HG03460 (cell line): ENCODE data around the gene C2CD3.
A peak's percentile ranks its signal among the peaks of the same experiment; 100 is the strongest.
"Not testable (repeated sequence)": the region's sequence is repeated elsewhere in the genome, so short reads cannot be mapped to it uniquely, and the experiment has no call there.

Experiments used
- ATAC-seq: cut with Tn5 transposase; IDR thresholded peaks from one replicate; pipeline ENCODE4 v1.9.1; 2021; ENCODE audit not compliant: unreplicated experiment

C2CD3 gene

DNA sequence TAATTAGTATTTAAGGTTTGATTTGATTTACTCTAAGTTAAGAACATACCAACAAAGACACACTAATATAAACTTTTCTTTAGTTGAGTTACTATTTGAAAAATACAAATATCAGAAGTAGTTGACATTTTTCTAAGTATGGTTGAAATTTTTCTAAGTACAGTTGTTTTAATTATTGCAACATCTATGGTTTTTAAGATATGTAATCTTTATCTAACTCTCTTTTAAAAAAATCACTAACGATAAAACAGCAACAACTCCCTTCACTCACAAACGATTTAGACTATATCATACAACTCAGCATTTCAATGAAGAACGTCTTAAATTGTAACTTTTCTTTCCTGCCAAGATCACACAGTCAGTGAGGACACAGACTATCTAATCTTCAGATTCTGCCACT is 2.0 kb downstream of the C2CD3 start:
- ATAC-seq, result no peak

DNA sequence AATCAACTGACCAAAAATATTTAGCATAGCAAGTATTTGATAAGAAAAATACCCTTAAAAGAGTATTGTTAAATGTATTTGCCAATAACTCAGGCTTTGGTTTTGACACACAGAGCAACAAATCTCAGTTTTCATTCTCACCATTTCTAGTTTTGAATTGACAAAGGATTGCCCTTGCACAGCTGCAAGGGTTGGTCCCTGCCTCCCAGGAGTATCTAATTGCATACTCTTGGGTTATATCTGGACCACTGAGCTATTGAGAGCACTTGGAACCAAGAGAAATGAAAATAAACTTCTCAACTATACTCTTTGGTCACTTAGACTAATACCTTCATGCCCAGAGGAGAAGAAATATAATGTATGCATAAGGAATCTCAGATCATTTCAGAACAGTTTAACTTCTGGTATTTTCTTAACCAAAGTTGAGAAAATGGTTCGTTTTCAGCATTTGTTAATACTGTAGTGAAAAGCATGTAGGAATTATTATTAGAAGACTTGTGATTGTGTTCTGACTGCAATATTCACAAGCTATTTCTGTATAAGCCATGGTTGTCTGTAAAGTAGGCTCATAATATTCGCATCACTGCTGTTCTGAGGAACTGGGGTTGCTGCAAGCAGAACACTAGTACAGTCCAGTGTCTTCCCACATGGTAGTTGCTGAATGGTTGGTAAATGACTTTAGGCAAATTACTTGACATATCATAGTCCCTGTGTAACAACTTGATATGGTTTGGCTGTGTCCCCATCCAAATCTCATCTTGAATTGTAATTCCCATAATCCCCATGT is 7.9 kb downstream of the C2CD3 start:
- ATAC-seq, result peak; percentile 54

DNA sequence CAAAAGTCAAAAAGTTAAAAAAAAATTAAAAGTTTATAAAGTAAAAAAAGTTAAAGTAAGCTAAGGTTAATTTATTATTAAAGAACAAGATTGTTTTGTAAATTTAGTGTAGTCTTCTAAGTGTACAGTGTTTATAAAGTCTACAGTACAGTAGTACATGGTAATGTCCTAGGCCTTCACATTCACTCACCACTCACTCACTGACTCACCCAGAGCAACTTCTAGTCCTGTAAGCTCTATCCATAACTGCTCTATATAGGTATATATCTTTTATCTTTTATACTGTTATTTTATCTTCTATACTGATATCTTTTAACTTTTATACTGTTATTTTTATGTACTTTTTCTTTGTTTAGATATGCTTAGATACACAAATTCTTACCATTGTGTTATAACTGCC is 11.2 kb downstream of the C2CD3 start:
- no peak for ATAC-seq

DNA sequence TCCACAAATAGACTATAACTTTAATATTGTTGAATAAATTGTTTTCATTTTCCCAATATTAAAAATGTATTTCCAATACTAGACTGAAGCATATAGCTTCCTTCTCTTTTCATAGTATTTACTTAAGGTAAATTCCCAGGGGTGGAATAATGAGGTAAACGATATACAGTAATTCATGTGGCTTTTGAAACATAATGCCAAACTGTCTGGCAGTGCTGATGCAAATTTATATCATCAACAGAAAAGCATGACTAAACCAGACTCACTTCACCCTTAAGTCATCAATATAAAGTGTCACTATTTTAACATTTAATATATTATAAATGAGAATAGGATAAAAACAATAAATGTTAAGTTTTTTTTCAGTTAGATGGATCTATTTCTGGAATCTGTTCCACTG is 13.6 kb downstream of the C2CD3 start:
- no peak for ATAC-seq

DNA sequence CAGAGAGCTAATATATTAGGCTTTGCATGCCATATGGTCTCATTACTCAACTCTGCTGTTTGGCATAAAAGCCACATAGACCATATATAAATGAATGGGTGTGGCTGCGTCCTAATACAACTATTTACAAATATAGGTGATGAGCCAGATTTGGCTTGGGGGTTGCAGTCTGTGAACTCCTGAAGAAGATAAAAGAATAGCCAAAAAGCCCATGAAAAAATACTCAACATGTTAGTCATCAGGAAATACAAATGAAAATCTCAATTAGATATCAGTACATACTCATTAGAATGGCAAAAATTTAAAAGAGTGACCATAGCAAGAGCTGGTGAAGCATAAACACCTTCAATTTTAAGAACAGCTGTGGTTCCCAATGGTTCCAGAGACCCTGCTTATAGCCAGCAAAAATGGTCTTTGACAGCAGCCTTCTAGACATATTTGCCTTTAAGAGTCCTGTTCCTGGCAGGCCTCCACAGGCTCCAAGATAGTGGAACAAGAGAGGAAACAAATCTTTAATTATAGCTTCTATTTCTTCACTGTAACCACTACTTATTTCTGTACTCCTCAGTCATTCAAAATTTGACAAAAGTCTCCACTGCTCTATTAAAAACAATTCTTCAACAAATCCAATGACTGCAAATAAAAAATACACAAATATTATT is 16.1 kb downstream of the C2CD3 start:
- ATAC-seq, result no peak

DNA sequence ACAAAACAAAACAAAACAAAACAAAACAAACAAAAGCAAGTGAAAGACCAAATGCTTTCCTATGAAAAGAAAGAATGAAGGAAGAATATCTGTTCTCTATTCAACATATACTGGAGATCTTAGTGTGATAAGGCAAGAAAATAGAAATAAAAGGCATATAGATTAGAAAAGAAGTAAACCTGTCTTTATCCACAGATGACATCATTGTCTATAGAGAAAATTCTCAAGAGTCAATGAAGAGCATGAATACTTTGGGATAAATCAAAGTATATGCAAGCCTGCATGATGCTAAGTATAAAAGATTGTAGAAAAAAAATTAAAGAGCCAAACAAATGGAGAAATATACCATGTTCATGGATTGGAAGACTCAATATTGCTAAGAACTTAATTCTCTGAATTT is 17.6 kb downstream of the C2CD3 start:
- ATAC-seq, result no peak

DNA sequence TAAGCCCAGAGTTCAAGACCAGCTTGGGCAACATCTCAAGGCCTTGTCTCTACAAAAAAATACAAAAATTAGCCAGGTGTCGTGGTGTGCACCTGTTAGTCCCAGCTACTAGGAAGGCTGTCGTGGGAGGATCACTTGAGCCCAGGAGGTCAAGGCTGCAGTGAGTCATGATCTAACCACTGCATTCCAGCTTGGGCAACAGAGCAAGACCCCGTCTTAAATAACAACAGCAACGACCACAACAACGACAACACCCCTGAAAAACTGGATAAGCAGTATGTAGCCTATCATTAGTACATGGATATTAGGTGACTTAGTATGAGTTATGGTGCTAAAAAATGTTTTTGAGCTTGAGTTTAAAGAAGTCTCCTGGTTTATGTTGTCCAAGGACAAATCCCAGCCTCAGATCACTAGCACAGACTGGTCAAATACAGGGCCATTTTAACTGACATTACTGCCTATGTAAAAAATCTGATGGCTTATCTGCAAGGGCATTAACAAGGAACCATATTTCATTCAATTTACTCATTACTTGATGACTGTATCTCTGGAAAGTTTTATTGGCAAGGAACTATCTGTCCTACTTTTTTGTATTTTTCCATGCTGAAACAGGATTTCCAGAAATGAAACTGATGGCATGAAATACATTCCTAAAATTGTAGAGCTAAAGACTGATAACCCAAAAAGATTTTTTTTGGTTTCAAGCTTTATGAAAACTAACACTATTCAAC is 23.4 kb downstream of the C2CD3 start:
- no peak for ATAC-seq

DNA sequence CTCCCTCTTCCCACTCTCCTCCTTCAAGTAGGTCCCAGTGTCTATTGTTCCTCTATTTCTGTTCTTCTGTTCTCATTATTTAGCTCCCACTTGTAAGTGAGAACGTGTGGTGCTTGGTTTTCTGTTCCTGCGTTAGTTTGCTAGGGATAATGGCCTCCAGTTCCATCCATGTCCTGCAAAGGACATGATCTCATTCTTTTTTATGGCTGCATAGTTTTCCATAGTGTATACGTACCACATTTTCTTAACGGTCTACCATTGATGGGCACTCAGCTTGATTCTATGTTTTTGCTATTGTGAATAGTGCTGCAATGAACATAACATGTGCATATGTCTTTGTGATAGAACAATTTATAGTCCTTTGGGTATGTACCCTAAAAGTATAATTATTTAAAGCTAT is 26.2 kb downstream of the C2CD3 start:
- no peak for ATAC-seq

DNA sequence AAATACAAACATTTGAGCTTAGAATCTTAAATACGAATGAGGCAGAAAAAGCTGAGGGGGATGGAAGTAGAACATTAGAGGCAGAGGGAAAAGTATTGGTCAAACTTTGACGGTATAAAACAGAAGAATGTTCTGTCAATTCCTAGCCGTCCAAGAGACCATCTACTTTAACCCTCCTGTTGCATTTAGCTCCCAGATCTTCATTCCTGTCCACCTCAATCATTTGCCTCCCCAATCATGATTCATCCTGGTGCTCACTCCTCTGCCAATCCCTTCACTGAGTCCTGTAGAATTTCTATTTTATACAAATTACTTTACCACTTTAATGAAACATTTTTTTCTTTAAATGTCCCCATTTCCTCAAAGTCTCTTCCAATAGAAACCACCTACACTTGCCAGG is 28.2 kb downstream of the C2CD3 start:
- no peak for ATAC-seq

DNA sequence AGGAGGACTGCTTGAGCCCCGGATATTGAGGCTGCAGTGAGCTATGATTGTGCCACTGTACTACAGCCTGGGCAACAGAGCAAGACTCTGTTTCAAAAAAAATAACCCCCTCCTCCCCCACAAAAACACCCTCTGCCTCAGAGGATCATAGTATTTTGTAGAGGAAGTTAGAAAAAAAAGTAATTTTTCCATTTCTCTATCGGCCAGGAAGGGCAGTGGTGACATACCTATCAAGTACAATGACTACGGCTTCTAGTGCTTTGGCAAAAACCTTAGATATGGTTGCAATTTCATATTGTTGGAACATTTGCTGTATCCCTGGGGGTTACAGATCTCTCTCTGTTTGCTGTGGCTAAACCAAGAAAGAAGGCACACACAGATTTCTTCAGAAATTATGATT is 28.9 kb downstream of the C2CD3 start:
- no peak for ATAC-seq

DNA sequence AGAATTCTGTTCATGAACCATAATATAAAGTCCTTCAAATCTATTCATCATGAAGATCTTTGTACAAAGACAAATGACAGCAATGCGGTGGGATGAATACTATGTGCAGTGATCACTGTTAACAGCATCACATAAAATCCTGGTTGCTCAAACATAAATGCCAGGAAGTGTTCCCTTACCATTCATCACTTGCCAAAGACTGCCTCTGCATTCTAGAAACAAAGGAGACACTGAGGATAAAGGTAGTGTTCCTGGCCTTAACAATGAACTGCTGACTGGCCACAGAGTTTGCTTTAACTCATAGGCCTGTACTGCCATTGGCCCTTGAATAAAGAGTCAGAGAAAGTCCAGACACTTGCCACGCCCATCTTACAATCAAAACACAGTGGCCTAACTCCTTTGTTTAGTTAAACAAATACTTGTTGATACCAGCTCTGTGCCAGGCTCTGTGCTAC is 29.5 kb downstream of the C2CD3 start:
- no peak for ATAC-seq

DNA sequence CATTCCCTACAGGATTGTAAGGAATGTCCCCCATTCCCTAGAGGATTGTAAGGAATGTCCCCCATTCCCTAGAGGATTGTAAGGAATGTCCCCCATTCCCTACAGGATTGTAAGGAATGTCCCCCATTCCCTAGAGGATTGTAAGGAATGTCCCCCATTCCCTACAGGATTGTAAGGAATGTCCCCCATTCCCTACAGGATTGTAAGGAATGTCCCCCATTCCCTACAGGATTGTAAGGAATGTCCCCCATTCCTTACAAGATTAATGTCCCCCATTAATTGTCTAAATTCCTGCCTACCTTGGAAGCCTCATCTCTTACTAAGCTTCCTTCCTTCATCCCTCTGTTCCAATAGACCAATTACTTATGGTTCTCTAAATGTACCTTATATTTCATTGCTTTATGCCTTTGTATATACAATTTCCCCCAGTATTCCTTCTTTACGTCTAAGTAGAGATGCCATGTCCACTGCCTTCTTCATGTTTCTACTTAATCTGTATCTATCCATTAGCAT is 30.8 kb downstream of the C2CD3 start:
- not testable (repeated sequence) for ATAC-seq

DNA sequence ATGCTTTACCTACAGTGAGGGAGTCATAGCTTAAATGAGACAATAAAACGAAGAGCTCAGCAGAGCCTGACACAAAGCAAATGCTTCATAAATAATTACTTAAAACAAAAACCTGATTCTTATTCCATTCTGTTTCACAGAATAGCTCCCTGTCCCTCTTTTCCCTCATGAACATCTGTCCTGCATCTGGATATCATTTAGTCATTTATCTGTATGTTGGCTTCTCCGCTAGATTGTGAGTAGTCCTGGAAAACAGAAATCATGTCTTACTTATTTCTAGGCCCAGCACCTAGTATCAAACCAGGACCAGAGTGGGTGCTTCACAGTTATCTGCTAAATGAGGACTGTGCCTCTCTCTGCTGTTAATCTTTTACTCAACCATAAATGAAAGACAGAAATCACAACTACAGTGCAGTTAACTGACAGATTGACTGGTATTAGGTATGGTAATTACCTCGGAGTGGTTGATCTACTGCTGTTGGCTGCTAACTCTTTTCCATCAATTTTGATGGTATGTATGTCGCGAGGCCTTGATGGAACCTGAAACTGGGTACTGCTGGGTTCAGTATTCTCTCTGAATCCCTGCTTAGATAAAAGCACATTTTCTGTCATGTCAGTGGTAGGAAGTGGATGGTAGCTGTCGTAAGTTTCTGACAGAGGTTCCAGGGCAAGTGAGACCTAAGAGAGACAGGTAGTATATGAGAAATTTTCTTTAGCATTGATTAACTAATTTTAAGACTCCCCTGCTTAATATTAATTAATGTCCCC is 31.5 kb downstream of the C2CD3 start:
- no peak for ATAC-seq

DNA sequence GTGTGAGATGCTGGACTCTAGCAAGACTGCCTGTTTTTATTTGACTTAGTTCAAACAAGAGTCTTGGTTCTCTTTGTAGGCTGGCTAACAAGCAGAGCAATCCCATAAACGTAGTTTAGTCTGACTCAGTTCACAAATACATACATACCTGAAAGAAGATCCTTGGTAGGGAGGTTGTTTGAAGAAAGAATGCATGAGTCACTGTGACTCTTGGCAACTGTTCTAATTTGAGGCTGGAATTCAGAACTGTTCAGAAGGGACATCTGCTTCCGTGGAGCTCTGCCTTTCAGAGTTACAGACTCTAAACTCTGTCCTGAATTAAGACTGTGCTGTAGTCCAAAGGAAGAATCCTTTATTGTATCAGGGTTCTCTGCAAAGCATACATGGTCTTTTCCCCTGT is 32.2 kb downstream of the C2CD3 start:
- no peak for ATAC-seq

DNA sequence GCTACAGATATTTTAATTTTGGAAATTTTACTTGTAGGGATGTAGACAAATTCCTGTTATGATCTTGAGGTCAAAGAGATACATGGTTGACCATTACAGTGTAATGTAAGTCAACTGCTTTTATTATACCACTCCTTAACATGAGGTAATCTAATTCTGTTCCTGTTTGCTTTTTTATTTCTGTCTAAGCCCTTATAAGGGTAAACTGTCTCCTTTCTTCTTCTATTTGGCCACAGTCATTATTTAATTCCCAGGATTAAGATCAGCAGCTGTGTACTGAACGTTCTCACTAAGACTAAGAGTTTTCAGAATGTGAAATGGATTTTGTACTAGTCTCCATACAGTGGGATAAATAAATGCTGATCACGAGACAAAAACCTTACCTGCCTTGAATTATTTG is 32.8 kb downstream of the C2CD3 start:
- no peak for ATAC-seq

DNA sequence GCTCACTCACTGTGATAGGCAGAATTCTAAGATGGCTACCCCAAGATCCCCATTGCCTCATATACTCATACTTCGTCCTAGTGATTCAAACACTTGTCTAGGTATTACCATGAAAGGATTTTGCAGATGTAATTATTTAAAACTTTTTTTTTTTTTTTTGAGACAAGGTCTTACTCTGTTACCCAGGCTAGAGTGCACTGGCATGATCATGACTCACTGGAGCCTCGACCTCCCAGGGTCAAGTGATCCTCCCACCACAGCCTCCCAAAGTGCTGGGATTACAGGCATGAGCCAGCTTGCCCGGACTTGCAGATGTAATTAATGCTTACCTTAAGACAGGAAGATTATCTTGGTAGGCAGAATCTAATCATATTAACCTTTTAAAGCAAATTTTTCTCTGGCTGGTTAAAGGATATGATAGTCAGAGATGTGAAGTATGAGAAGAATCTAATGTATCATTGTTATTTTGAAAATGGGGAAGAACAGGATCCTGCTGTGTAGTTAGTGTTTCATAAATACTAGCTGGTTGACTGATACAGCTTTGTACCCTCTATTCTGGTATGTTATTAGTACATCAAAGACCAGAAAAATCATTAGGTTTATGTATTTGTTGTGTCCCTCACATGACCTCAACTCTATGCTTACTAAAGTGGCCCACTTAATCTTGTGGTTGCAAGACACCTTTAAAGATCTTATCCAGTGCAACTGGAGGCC is 35.5 kb downstream of the C2CD3 start:
- no peak for ATAC-seq

DNA sequence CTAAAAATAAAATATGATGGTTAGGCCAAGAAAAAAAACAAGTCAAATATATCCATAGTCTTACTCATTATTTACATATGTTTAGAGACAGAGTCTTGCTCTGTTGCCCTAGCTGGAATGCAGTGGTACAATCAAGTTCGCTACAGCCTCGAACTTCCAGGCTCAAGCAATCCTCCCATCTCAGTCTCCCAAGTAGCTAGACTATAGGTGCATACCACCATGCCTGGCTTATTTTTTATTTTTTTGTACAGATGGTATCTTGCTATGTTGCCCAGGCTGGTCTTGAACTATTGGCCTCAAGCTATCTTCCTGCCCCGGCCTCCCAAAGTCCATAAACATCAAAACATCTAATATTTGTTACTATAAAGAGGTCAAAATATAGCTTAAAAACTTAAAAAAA is 36.1 kb downstream of the C2CD3 start:
- no peak for ATAC-seq

DNA sequence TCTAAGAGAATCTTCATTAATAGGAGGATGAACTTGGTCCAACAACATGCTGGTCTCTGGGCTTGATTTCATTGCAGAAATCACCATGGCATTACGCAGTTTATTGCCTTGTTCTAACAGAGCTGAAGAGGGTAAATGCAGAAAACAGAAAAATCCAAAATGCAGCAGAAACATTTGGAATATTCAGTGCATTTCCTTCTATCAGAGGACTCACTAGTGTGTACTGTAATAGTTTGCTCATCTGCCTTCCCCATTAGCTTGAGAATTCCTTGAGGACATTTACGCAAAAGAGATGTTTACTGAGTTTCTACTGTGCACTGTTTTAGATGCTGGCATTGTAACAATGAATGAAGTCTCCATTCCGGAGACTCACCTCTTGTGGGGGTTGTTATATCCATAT is 37.4 kb downstream of the C2CD3 start:
- no peak for ATAC-seq

DNA sequence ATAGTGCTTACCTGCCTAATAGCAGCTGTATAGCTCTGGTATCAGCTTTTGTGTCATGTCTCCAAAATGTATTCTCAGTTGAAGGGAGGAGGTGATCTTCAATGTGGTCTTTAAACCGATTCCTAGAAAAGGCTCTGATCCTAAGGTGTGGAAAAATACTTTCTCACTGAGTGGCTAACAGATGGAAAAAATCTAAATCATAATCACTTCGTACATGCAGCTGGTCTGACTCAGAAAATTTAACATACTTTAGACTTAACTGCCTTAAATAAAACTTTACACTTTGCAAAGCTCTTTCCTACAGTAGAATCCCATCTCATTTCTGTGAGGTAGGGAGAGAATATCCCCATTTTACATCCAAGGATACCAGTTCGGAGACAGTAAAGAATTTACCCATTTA is 38.0 kb downstream of the C2CD3 start:
- no peak for ATAC-seq

DNA sequence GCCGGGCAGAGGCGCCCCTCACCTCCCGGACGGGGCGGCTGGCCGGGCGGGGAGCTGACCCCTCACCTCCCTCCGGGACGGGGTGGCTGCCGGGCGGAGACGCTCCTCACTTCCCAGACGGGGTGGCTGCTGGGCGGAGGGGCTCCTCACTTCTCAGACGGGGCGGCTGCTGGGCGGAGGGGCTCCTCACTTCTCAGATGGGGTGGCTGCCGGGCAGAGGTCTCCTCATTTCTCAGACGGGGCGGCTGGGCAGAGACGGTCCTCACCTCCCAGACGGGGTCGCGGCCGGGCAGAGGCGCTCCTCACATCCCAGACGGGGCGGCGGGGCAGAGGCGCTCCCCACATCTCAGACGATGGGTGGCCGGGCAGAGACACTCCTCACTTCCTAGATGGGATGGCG is 41.7 kb downstream of the C2CD3 start:
- not testable (repeated sequence) for ATAC-seq
